K562 (cell line): ENCODE data around the gene CFP. TPM values are rescaled to one million over a fixed set of nuclear protein-coding genes. Genes with fewer than 3 reads are reported as not detected.

Experiments
- FOXK1 ChIP-seq: sonication (generic); formaldehyde crosslinking; IDR thresholded peaks from 2 replicates; pipeline ENCODE4 v1.8.0; 2022; ENCODE audit warnings: missing genetic modification reagents, mild to moderate bottlenecking, borderline replicate concordance
- HDAC2 ChIP-seq: fragments of 450-650 bp; IDR thresholded peaks from 2 replicates; pipeline ENCODE4 v1.6.1; 2016; ENCODE audit warnings: mild to moderate bottlenecking
- HNRNPL ChIP-seq: fragments of 200-400 bp; formaldehyde crosslinking; IDR thresholded peaks from 2 replicates; pipeline ENCODE4 v1.6.1; 2017; ENCODE audit warnings: low read depth, mild to moderate bottlenecking, low read length
- JUN ChIP-seq, 2 experiments: sonication (generic) in 1 of 2; formaldehyde crosslinking in 1 of 2; IDR thresholded peaks; 2 replicates each; pipeline versions ENCODE4 v1.6.1 to v1.8.0; 2012 to 2022; ENCODE audit warnings: borderline replicate concordance in 2 of 2, mild to moderate bottlenecking in 2 of 2, improper control_type of control experiment in 1 of 2, low read depth in 1 of 2, low read length in 1 of 2, missing genetic modification reagents in 1 of 2
- KAT2B ChIP-seq: IDR thresholded peaks from one replicate; pipeline ENCODE4 v1.6.1; 2012; ENCODE audit warnings: low read depth, mild to moderate bottlenecking, control low read depth, inconsistent platforms, low read length, moderate library complexity
- KDM1A ChIP-seq, 2 experiments: fragments of 450-650 bp; IDR thresholded peaks; 2 replicates each; pipeline ENCODE4 v1.6.1; 2016; ENCODE audit warnings: mild to moderate bottlenecking in 2 of 2
- MLX ChIP-seq, 2 experiments: fragments of 450-650 bp in 1 of 2; sonication (generic) in 1 of 2; formaldehyde crosslinking; conservative IDR thresholded peaks; 2 replicates each; pipeline versions ENCODE4 v1.4.0 to v1.8.1; 2020 to 2022; ENCODE audit warnings: mild to moderate bottlenecking in 1 of 2, missing genetic modification reagents in 1 of 2
- NFIC ChIP-seq: fragments of 450-650 bp; IDR thresholded peaks from 2 replicates; pipeline ENCODE4 v1.6.1; 2017; ENCODE audit warnings: mild to moderate bottlenecking, inconsistent platforms
- SMARCA4 ChIP-seq: fragments of 450-650 bp; IDR thresholded peaks from 2 replicates; pipeline ENCODE4 v1.6.1; 2016
- SP1 ChIP-seq: sonication (generic); formaldehyde crosslinking; IDR thresholded peaks from 2 replicates; pipeline ENCODE4 v1.8.1; 2022; ENCODE audit warnings: mild to moderate bottlenecking, missing genetic modification reagents
- TFAM ChIP-seq: fragments of 250-450 bp; sonication (Bioruptor Pico); conservative IDR thresholded peaks from 2 replicates; pipeline ENCODE4 v1.5.0; 2021; ENCODE audit warnings: mild to moderate bottlenecking, moderate library complexity
- ZNF197 ChIP-seq: fragments of 200-800 bp; sonication (Bioruptor generic); IDR thresholded peaks from 2 replicates; pipeline ENCODE4 v1.6.1; 2016; ENCODE audit warnings: low read depth, missing genetic modification characterization, missing compliant biosample characterization
- ZNF592 ChIP-seq: fragments of 450-650 bp; IDR thresholded peaks from 2 replicates; pipeline ENCODE4 v1.6.1; 2017; ENCODE audit warnings: antibody characterized with exemption, mild to moderate bottlenecking
- ZNF79 ChIP-seq: fragments of 250-450 bp; sonication (Bioruptor Pico); IDR thresholded peaks from 2 replicates; pipeline ENCODE4 v1.4.0; 2020; ENCODE audit warnings: low read depth, mild to moderate bottlenecking, moderate library complexity
- polyA plus RNA-seq, 8 experiments: library from polyadenylated mRNA; depleted of rRNA in 4 of 8; stranded (reverse) in 5 of 8; unstranded in 3 of 8; fragments of >200 nt; fragmentation: Nextera tagmentation in 2 of 8; fragmentation: Illumina TruSeq in 1 of 8; extraction: Ambion mirVana in 2 of 8; extraction: Trizol in 1 of 8; gene quantifications; 2 replicates each; pipeline versions ENCODE4 v1.2.1 to v1.2.3, GENCODE V29; 2011 to 2014; ENCODE audit warnings: inconsistent platforms in 1 of 8, missing spikeins in 1 of 8
- total RNA-seq, 7 experiments: library from RNA; depleted of rRNA in 6 of 7; stranded (reverse); fragments of >200 nt in 6 of 7; fragmentation: Illumina TruSeq in 2 of 7; extraction: Trizol in 2 of 7; gene quantifications; 2 replicates each; pipeline versions ENCODE4 v1.2.1 to v1.2.3, GENCODE V29; 2011 to 2021; ENCODE audit warnings: low replicate concordance in 1 of 7
- TF ChIP-seq, protein P1 (sequence below): IDR thresholded peaks from 2 replicates; pipeline ENCODE4 v1.6.1; 2012; ENCODE audit warnings: low read depth, low read length, improper control_type of control experiment, borderline replicate concordance
- TF ChIP-seq, protein P2 (sequence below): fragments of 250-450 bp; sonication (Bioruptor Pico); IDR thresholded peaks from 2 replicates; pipeline ENCODE4 v1.8.0; 2021; ENCODE audit warnings: mild to moderate bottlenecking, moderate library complexity

The CFP gene
- total and polyA plus RNA-seq, 9 of the 15 experiments (the other 6 are each of a cell fraction or from before 2014, with no cell fraction given), result 0.18 to 2.0 (median 0.55) TPM

DNA sequence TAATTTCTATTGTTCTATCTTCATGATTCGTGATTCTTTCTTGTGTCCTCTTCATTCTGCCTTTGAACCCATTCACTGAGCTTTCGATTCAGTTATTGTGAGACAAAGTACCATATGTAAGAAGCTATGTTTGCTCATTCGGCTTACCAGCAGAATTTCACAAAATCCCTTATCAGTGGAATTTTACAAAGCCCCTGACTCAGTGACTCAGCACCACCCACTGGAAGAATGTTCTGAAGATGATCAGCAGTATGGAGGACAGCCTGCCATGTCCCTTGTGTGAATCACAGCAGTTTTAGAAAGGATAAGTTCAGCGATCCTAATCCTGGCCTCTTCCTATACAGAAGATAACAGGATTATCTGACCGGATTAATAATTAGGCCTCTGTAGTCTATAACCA lies 35.0 kb upstream of the CFP start (continued):
- TF ChIP-seq MLX (CRISPR knock-in tag; conservative IDR thresholded peaks at IDR 0.05) (no peak), ZNF197 (CRISPR knock-in tag) (no peak), ZNF79 (CRISPR knock-in tag) (no peak), NFIC (no peak), TFAM (CRISPR knock-in tag) (no peak), KDM1A (IDR thresholded peaks at IDR 0.05) (peak; percentile 54; a peak in 2 of 4 replicates), HDAC2 (no peak), KAT2B (no peak), FOXK1 (CRISPR knock-in tag) (no peak), HNRNPL (no peak), SP1 (CRISPR knock-in tag) (no peak), JUN (IDR thresholded peaks at IDR 0.05; ENCODE audit: borderline replicate concordance, low read depth, low read length) (no peak), JUN (CRISPR knock-in tag; IDR thresholded peaks at IDR 0.05; ENCODE audit: borderline replicate concordance) (no peak), SMARCA4 (peak; percentile 45; the same call in 1 of the 2 replicates), ZNF592 (peak; percentile 46; the same call in 1 of the 2 replicates)
- TF ChIP-seq, protein P1, sequence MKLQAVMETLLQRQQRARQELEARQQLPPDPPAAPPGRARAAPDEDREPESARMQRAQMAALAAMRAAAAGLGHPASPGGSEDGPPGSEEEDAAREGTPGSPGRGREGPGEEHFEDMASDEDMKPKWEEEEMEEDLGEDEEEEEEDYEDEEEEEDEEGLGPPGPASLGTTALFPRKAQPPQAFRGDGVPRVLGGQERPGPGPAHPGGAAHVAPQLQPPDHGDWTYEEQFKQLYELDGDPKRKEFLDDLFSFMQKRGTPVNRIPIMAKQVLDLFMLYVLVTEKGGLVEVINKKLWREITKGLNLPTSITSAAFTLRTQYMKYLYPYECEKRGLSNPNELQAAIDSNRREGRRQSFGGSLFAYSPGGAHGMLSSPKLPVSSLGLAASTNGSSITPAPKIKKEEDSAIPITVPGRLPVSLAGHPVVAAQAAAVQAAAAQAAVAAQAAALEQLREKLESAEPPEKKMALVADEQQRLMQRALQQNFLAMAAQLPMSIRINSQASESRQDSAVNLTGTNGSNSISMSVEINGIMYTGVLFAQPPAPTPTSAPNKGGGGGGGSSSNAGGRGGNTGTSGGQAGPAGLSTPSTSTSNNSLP, result no peak
- TF ChIP-seq, protein P2, sequence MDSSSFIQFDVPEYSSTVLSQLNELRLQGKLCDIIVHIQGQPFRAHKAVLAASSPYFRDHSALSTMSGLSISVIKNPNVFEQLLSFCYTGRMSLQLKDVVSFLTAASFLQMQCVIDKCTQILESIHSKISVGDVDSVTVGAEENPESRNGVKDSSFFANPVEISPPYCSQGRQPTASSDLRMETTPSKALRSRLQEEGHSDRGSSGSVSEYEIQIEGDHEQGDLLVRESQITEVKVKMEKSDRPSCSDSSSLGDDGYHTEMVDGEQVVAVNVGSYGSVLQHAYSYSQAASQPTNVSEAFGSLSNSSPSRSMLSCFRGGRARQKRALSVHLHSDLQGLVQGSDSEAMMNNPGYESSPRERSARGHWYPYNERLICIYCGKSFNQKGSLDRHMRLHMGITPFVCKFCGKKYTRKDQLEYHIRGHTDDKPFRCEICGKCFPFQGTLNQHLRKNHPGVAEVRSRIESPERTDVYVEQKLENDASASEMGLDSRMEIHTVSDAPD (CRISPR knock-in tag), result no peak
